ENCODE results near the gene PRPF6. TPM values are rescaled to one million over a fixed set of nuclear protein-coding genes. Genes with fewer than 3 reads are reported as not detected.

Gene PRPF6
- total and polyA plus RNA-seq, 2 of the 13 experiments (the other 11 are each of a cell fraction or from before 2014, with no cell fraction given): 63.7 to 101 TPM

DNA sequence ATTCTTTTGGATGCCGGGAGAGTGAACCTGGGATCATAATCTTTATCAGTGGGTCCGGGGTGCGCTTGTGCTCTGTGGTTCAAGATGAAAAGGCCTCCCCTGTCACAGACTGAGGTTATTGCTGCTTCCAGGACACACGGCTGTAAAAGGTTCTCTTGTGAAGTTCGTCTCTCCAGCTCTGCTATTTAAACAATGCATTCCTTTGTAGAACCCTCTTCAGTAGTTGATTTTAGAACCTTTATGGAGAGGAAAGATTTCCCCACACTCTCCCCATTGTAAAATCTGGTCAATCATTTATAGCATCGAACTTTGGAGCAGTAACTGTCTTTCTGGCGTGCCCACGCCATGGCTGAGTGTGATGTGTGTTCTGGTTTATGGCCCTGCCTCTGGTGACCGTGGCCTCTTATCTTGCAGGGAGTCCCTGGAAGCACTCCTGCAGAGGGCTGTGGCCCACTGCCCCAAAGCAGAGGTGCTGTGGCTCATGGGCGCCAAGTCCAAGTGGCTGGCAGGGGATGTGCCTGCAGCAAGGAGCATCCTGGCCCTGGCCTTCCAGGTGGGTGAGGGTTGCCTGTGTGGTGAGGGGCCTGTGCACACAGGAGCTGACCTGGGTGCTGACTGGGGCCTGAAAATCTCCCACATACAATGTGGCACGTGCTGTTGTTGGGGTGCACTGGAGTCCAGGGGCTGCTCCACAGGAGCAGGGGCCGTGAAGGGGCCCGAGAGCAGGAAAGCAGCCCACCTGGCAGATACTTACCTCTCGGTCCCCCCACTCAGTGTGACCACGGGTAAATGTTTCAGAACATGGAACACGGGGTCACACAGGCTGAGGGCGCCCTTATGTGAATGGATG, 43.4 kb downstream of the PRPF6 start (continued):
- TF ChIP-seq, protein P1, sequence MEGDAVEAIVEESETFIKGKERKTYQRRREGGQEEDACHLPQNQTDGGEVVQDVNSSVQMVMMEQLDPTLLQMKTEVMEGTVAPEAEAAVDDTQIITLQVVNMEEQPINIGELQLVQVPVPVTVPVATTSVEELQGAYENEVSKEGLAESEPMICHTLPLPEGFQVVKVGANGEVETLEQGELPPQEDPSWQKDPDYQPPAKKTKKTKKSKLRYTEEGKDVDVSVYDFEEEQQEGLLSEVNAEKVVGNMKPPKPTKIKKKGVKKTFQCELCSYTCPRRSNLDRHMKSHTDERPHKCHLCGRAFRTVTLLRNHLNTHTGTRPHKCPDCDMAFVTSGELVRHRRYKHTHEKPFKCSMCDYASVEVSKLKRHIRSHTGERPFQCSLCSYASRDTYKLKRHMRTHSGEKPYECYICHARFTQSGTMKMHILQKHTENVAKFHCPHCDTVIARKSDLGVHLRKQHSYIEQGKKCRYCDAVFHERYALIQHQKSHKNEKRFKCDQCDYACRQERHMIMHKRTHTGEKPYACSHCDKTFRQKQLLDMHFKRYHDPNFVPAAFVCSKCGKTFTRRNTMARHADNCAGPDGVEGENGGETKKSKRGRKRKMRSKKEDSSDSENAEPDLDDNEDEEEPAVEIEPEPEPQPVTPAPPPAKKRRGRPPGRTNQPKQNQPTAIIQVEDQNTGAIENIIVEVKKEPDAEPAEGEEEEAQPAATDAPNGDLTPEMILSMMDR (CRISPR knock-in tag; IDR thresholded peaks at IDR 0.05): peak; percentile 53
- TF ChIP-seq, protein P2, sequence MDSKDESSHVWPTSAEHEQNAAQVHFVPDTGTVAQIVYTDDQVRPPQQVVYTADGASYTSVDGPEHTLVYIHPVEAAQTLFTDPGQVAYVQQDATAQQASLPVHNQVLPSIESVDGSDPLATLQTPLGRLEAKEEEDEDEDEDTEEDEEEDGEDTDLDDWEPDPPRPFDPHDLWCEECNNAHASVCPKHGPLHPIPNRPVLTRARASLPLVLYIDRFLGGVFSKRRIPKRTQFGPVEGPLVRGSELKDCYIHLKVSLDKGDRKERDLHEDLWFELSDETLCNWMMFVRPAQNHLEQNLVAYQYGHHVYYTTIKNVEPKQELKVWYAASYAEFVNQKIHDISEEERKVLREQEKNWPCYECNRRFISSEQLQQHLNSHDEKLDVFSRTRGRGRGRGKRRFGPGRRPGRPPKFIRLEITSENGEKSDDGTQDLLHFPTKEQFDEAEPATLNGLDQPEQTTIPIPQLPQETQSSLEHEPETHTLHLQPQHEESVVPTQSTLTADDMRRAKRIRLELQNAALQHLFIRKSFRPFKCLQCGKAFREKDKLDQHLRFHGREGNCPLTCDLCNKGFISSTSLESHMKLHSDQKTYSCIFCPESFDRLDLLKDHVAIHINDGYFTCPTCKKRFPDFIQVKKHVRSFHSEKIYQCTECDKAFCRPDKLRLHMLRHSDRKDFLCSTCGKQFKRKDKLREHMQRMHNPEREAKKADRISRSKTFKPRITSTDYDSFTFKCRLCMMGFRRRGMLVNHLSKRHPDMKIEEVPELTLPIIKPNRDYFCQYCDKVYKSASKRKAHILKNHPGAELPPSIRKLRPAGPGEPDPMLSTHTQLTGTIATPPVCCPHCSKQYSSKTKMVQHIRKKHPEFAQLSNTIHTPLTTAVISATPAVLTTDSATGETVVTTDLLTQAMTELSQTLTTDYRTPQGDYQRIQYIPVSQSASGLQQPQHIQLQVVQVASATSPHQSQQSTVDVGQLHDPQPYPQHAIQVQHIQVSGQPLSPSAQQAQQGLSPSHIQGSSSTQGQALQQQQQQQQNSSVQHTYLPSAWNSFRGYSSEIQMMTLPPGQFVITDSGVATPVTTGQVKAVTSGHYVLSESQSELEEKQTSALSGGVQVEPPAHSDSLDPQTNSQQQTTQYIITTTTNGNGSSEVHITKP (CRISPR knock-in tag; IDR thresholded peaks at IDR 0.05; ENCODE audit: low read depth): no peak; the same call in 1 of the 2 replicates
- TF ChIP-seq CAMTA2 (CRISPR knock-in tag; IDR thresholded peaks at IDR 0.05; ENCODE audit: borderline replicate concordance): no peak
- TF ChIP-seq SETDB1 (CRISPR knock-in tag; IDR thresholded peaks at IDR 0.05; ENCODE audit: borderline replicate concordance): no peak
- TF ChIP-seq ZFP36 (IDR thresholded peaks at IDR 0.05; ENCODE audit: borderline replicate concordance, low read depth, low read length, partially characterized antibody): no peak
- 0 out of 2 replicates have a peak, but pooled peaks have one; percentile 12 for TF ChIP-seq FOXK1 (CRISPR knock-in tag; IDR thresholded peaks at IDR 0.05; ENCODE audit: borderline replicate concordance, low read depth)
- TF ChIP-seq NAIF1 (CRISPR knock-in tag; IDR thresholded peaks at IDR 0.05; ENCODE audit: borderline replicate concordance): no peak
- TF ChIP-seq POLR2AphosphoS5 (IDR thresholded peaks at IDR 0.05; ENCODE audit: low read depth, low read length): peak; percentile 60
- TF ChIP-seq NONO (IDR thresholded peaks at IDR 0.05): no peak
- TF ChIP-seq NONO (CRISPR knock-in tag; conservative IDR thresholded peaks at IDR 0.05): peak; percentile 87
- TF ChIP-seq, protein P3, sequence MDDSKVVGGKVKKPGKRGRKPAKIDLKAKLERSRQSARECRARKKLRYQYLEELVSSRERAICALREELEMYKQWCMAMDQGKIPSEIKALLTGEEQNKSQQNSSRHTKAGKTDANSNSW (CRISPR knock-in tag; IDR thresholded peaks at IDR 0.05; ENCODE audit: borderline replicate concordance): peak; percentile 49; the same call in 1 of the 2 replicates
- TF ChIP-seq PRPF4 (IDR thresholded peaks at IDR 0.05; ENCODE audit: low read depth, low read length, poor library complexity, severe bottlenecking): peak; percentile 19
- TF ChIP-seq NFATC3 (CRISPR knock-in tag; IDR thresholded peaks at IDR 0.05): 0 out of 2 replicates have a peak, but pooled peaks have one; percentile 79
- peak; percentile 77; the same call in 1 of the 2 replicates for TF ChIP-seq MXD4 (CRISPR knock-in tag; IDR thresholded peaks at IDR 0.05)
- no peak for TF ChIP-seq SNRNP70 (IDR thresholded peaks at IDR 0.05; ENCODE audit: low read depth, low read length)
- TF ChIP-seq ZNF839 (CRISPR knock-in tag; IDR thresholded peaks at IDR 0.05; ENCODE audit: borderline replicate concordance): no peak; the same call in 1 of the 2 replicates
- TF ChIP-seq, protein P4, sequence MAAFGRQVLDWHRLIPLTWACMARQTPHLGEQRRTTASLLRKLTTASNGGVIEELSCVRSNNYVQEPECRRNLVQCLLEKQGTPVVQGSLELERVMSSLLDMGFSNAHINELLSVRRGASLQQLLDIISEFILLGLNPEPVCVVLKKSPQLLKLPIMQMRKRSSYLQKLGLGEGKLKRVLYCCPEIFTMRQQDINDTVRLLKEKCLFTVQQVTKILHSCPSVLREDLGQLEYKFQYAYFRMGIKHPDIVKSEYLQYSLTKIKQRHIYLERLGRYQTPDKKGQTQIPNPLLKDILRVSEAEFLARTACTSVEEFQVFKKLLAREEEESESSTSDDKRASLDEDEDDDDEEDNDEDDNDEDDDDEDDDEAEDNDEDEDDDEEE (CRISPR knock-in tag; IDR thresholded peaks at IDR 0.05): 0 out of 2 replicates have a peak, but pooled peaks have one; percentile 44
- peak; percentile 77 for TF ChIP-seq MEF2D (CRISPR knock-in tag; IDR thresholded peaks at IDR 0.05)
- TF ChIP-seq ZEB1 (IDR thresholded peaks at IDR 0.05; ENCODE audit: insufficient replicate concordance, low read depth): no peak
- TF ChIP-seq TRIM24 (CRISPR knock-in tag; IDR thresholded peaks at IDR 0.05): no peak
- peak; percentile 64; the same call in 1 of the 2 replicates for TF ChIP-seq FOXC1 (CRISPR knock-in tag; IDR thresholded peaks at IDR 0.05; ENCODE audit: borderline replicate concordance)

All from HepG2 (cell line).